Left ventricle myocardium inferior (tissue), 1 donor: ENCODE results near the gene ZIC4. TPM values are rescaled to one million over a fixed set of nuclear protein-coding genes. Genes with fewer than 3 reads are reported as not detected.

Source experiments
- DNase-seq: peaks from one replicate; pipeline ENCODE4 v3.0.0-alpha.2; 2020
- H3K27ac ChIP-seq: fragments of 200-600 bp; replicated peaks from 2 replicates; pipeline ENCODE4 v1.8.0; 2021
- H3K27me3 ChIP-seq: fragments of 200-600 bp; 2 replicates; pipeline ENCODE4 v1.8.0; 2021; ENCODE audit warnings: low read depth
- H3K36me3 ChIP-seq: fragments of 200-600 bp; 2 replicates; pipeline ENCODE4 v1.8.0; 2021
- H3K4me1 ChIP-seq: fragments of 200-600 bp; 2 replicates; pipeline ENCODE4 v1.8.0; 2021
- H3K4me3 ChIP-seq: fragments of 200-600 bp; 2 replicates; pipeline ENCODE4 v1.8.0; 2021; ENCODE audit warnings: mild to moderate bottlenecking, moderate library complexity
- H3K9me3 ChIP-seq: fragments of 200-600 bp; replicated peaks from 2 replicates; pipeline ENCODE4 v1.8.0; 2021
- intact Hi-C: fragments of 100-400 bp; cut with micrococcal nuclease; formaldehyde crosslinking; loops from one replicate; pipeline ENCODE4 v1.11.0; 2022
- total RNA-seq: library from RNA; stranded (reverse); fragmentation: NEBNext Ultra II Directional; extraction: Animal tissue kit (Norgen Biotek cat#: 25700); gene quantifications from one replicate; pipeline ENCODE4 v1.2.1, GENCODE V29; 2021
- TF ChIP-seq, protein P1 (sequence below): fragments of 200-600 bp; IDR thresholded peaks from 2 replicates; pipeline ENCODE4 v1.8.0; 2021; ENCODE audit warnings: antibody characterized with exemption, mild to moderate bottlenecking, borderline replicate concordance
- donor health status: DM: no; HTN: yes; CAD: no; lungs with severe emphysema.

ZIC4 gene
- total RNA-seq, 1 donor from 2014 or later, result not detected

DNA sequence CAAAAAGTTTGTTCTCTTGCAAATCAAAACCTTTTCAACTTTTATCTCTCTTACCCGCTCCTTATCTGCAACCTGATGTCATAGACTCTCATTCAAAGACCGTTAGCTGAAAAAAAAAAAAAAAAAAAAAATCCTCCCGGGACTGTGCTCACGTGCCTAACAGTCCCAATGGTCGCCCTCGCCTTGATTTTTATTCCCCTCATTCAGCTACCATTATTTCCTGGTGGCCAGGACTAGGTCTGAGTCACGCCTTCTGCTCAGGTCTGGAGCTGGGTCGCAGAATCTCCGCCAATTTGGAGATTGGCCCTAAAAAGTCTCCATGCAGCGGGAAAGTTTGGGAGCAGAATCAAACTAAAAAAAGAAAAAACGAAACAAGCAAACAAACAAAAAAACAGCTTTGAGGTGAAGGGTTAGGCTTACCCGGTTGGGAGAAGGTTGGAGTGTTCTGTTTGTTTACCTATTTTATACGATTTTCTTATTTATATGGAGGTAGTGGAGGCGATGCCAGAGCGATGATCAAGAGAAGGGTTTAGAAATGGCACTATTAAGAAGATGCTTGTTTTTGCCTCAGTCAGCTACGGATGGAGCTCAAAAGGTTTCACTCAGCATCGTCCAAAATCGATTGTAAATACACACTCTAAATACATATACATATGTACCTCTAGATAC is 51.1 kb downstream of the ZIC4 start:
- no peak overlapping the region for H3K4me3 ChIP-seq
- TF ChIP-seq, protein P1, sequence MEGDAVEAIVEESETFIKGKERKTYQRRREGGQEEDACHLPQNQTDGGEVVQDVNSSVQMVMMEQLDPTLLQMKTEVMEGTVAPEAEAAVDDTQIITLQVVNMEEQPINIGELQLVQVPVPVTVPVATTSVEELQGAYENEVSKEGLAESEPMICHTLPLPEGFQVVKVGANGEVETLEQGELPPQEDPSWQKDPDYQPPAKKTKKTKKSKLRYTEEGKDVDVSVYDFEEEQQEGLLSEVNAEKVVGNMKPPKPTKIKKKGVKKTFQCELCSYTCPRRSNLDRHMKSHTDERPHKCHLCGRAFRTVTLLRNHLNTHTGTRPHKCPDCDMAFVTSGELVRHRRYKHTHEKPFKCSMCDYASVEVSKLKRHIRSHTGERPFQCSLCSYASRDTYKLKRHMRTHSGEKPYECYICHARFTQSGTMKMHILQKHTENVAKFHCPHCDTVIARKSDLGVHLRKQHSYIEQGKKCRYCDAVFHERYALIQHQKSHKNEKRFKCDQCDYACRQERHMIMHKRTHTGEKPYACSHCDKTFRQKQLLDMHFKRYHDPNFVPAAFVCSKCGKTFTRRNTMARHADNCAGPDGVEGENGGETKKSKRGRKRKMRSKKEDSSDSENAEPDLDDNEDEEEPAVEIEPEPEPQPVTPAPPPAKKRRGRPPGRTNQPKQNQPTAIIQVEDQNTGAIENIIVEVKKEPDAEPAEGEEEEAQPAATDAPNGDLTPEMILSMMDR, result no peak
- no peak overlapping the region for H3K27ac ChIP-seq
- peaks cover 100% of the 10 kb centered on the region for H3K27me3 ChIP-seq
- intact Hi-C loops, result no loop called here
- H3K9me3 ChIP-seq, result no peaks in the 10 kb centered on the region
- no peak for DNase-seq
- peaks cover 7% of the 10 kb centered on the region for H3K4me1 ChIP-seq
- no peaks in the 10 kb centered on the region for H3K36me3 ChIP-seq

DNA sequence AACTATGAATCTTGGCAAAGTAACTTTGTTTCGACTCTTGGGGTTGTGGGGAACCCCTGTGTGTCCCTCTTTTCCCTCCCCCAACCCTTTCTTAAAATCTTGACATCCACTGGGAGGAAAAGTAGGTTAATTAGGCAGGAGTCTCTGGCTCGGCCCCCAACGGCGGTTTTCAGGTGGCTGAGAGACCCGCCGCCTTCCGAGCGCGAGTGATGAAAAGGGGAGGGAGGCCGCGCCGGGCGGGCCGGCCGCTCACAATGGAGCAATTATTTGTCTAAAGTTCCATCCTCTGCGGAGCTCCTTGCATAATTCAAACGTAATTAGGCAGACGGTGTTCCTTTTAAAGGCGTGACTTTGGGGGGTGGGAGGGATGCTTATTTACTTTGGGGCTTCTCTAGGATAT is 51.7 kb downstream of the ZIC4 start:
- intact Hi-C loops, result no loop called here
- H3K9me3 ChIP-seq, result no peaks in the 10 kb centered on the region
- peaks cover 98% of the 10 kb centered on the region for H3K27me3 ChIP-seq
- no peaks in the 10 kb centered on the region for H3K36me3 ChIP-seq
- no peak overlapping the region for H3K4me3 ChIP-seq
- no peak overlapping the region for H3K27ac ChIP-seq
- TF ChIP-seq, protein P1, result no peak
- H3K4me1 ChIP-seq, result peaks cover 7% of the 10 kb centered on the region
- no peak for DNase-seq

DNA sequence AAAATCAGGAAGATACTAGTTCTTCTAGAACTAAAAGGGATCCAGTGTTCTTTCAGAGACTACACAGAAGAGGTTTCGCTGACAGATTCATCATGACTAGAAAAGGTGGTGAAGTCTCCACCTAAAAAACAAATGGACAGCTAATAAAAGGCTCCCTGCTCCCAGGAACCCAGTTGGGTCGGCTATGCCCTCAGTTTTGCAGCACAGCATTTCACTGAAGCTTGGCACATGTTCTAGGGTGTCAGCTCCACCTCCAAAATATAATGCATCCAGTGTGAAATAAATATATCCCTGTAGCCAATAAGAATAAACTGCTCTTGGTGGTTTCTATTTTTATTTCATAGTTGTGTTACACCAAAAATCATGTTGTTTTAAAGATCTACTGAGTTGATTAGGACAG is 55.0 kb downstream of the ZIC4 start:
- intact Hi-C loops, result no loop called here
- H3K27me3 ChIP-seq, result peaks cover 91% of the 10 kb centered on the region
- no peak for DNase-seq
- peaks cover 7% of the 10 kb centered on the region for H3K4me1 ChIP-seq
- H3K4me3 ChIP-seq, result no peak overlapping the region
- TF ChIP-seq, protein P1, result no peak
- H3K36me3 ChIP-seq, result no peaks in the 10 kb centered on the region
- H3K9me3 ChIP-seq, result no peaks in the 10 kb centered on the region
- no peak overlapping the region for H3K27ac ChIP-seq

DNA sequence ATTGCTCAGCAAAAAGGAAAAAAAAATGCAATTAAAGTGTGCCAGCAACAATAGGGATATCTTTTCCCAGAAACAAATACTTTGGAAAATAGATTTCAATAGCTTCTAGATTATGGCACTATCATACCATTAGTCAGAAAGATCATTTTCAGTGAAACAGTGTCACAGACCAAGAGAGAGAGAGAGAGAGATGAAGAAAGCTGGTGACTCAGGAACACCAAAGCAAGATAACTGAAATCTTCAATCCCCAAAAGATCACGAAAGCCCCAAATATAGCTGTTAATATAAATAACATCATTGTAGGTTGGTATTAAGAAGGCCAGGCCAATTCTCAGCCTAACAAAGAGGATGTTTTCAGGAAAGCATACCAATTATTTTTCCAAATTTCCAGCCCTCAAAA is 57.4 kb downstream of the ZIC4 start:
- intact Hi-C loops, result no loop called here
- TF ChIP-seq, protein P1, result no peak
- Histone ChIP-seq H3K4me3 (no peak overlapping the region), H3K27ac (no peak overlapping the region), H3K4me1 (no peaks in the 10 kb centered on the region), H3K9me3 (no peaks in the 10 kb centered on the region), H3K36me3 (no peaks in the 10 kb centered on the region), H3K27me3 (peaks cover 90% of the 10 kb centered on the region)
- DNase-seq, result no peak

DNA sequence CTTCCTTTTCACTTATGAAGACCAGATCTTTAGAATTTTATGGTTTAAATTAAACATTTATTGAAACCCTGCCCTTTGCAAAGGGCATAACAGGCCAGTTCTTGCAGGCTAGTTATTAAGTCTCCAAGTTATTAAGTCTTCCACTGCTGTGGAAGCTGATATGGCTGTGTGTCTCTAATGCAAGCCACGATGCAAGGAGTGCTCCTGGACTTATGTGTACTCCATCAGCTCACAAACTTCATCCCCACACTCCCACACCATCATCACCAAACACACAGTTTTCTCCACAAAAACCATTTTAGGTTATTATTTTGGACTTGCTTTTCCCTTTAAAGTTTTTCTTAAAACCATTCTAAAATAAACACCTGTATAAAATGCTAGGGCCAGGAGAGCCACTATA is 62.4 kb downstream of the ZIC4 start:
- Histone ChIP-seq H3K4me3 (no peak overlapping the region), H3K4me1 (no peaks in the 10 kb centered on the region), H3K27ac (no peak overlapping the region), H3K27me3 (peaks cover 67% of the 10 kb centered on the region), H3K36me3 (no peaks in the 10 kb centered on the region), H3K9me3 (no peaks in the 10 kb centered on the region)
- no peak for DNase-seq
- intact Hi-C loops, result no loop called here
- TF ChIP-seq, protein P1, result no peak

DNA sequence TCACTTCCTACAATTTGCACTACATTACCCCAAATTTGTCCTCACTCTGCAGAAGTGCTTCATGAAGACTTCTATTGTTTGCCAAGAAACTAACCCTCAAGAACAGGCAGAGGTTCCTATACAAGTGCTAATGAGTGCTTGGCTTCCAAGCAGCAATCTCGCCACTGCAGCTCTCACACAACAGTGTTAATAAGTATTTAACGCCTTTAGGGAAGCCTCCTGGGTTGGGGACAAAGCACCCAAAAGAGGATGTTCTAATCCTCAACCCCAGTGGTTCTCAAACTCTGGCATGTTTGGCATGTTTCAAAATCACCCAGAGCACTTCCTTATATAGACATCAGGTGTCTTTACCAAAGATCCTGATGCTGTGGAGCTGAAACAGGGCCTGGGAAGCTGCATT is 64.6 kb downstream of the ZIC4 start:
- Histone ChIP-seq H3K27ac (no peak overlapping the region), H3K4me3 (no peak overlapping the region), H3K4me1 (no peaks in the 10 kb centered on the region), H3K9me3 (no peaks in the 10 kb centered on the region), H3K27me3 (peaks cover 50% of the 10 kb centered on the region), H3K36me3 (no peaks in the 10 kb centered on the region)
- no peak for DNase-seq
- intact Hi-C loops, result no loop called here
- TF ChIP-seq, protein P1, result no peak
